Epithelial cell of esophagus (primary cell): ENCODE data around the gene HGF.

Experiments used
- DNase-seq: peaks from one replicate; pipeline ENCODE4 v3.0.0; 2010; ENCODE audit warnings: low read depth
- H3K4me3 ChIP-seq: 2 replicates; pipeline ENCODE4 v1.5.1; 2011; ENCODE audit warnings: mild to moderate bottlenecking, low read length, control low read depth
- TF ChIP-seq, protein P1 (sequence below): IDR thresholded peaks from 2 replicates; pipeline ENCODE4 v1.5.1; 2011; ENCODE audit warnings: low read depth, mild to moderate bottlenecking, low read length, control low read depth, inconsistent platforms; ENCODE audit not compliant: insufficient read depth; ENCODE audit errors: missing control alignments

The HGF gene

GRCh38 chr7:81707196-81707595 lies 62.7 kb downstream of the HGF start:
- DNase-seq = no peak
- no peak overlapping the region for H3K4me3 ChIP-seq
- TF ChIP-seq, protein P1, sequence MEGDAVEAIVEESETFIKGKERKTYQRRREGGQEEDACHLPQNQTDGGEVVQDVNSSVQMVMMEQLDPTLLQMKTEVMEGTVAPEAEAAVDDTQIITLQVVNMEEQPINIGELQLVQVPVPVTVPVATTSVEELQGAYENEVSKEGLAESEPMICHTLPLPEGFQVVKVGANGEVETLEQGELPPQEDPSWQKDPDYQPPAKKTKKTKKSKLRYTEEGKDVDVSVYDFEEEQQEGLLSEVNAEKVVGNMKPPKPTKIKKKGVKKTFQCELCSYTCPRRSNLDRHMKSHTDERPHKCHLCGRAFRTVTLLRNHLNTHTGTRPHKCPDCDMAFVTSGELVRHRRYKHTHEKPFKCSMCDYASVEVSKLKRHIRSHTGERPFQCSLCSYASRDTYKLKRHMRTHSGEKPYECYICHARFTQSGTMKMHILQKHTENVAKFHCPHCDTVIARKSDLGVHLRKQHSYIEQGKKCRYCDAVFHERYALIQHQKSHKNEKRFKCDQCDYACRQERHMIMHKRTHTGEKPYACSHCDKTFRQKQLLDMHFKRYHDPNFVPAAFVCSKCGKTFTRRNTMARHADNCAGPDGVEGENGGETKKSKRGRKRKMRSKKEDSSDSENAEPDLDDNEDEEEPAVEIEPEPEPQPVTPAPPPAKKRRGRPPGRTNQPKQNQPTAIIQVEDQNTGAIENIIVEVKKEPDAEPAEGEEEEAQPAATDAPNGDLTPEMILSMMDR = no peak

GRCh38 chr7:81705206-81705605 lies 64.6 kb downstream of the HGF start:
- TF ChIP-seq, protein P1 = no peak
- no peak overlapping the region for H3K4me3 ChIP-seq

DNA sequence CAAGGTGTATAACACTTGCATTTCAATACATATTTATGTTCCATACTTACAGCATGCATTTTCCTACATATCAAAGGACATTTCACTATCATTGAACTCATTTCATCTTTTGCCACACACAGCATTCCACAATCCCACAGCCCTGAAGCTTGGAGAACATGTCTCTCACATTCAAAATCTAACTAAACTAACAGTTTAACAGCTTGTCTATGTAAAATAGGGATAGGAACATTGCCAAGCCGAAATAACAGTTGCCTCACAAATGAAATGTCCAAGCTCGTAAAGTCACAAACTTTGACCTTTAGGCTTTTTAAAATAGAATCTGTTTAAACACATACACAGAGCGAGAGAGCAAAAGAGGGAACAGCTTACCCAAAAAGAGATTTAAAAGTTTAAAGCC lies 65.3 kb downstream of the HGF start:
- no peak for DNase-seq
- TF ChIP-seq, protein P1 = no peak
- no peak overlapping the region for H3K4me3 ChIP-seq

More at GRCh38 chr7:81705206-81705605, 64.6 kb downstream of the HGF start:
- DNase-seq = no peak

GRCh38 chr7:81698965-81699364 lies 70.9 kb downstream of the HGF start:
- TF ChIP-seq, protein P1 = no peak
- no peak for DNase-seq
- H3K4me3 ChIP-seq = no peak overlapping the region

DNA sequence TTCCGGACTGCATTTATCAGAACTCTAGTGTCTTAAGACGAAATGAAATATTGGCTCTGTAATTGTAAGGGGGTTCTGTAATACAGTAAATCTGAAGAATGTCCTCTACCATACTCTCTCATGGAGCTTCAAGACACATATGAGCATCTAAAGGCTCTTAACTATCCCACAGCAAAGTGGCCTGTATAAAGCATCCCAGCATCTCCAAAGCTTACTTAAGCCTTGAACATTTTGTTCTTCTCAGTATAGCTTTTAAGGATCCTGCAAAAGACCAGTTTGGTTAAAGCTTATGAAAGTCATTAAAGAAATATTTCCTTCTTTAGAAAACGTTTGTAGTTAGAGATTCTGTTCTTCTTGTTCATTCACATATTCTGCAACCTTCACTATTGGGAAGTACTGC lies 75.1 kb downstream of the HGF start:
- TF ChIP-seq, protein P1 = no peak
- H3K4me3 ChIP-seq = no peak overlapping the region
- DNase-seq = no peak

DNA sequence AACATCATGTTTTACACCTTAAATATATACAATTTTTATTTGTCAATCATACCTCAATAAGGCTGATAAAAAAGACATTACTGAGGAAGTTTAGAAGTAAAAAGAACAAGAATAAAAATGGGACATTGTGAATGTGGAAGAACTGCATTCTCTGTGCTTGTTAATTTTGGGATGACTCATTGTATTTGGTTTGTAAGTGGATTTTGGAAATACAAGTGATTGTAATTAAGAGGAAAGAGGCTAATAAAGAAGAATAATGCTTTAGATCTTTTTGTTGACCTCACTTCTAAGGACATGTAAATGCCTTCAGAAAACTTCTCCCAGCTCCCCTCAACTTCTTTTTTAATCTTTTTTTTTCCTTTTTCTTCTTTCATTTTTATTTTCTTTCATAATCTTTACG lies 76.0 kb downstream of the HGF start:
- no peak for DNase-seq
- TF ChIP-seq, protein P1 = no peak
- no peak overlapping the region for H3K4me3 ChIP-seq

DNA sequence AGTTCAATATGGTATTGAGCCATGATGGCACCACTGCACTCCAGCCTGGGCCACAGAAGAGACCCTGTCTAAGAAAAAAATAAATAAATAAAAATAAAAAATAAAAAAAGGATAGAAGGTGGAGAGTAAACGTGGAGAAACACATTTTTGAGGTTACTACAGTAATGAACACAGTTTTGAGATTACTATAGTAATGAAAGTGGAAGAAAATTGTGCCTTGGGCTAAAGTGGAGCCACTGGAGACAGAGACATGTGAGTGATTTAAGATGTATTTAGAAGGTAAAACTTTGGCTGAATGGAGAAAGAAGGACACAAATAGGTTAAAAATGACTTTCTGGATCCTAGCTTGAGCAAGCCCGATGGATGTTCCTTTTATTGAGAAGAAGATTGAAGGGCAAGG lies 76.8 kb downstream of the HGF start:
- DNase-seq = no peak
- H3K4me3 ChIP-seq = no peak overlapping the region
- TF ChIP-seq, protein P1 = no peak
